HG03280 (cell line): ENCODE measurements around the gene TMEM108.

ENCODE experiments used
- ATAC-seq: cut with Tn5 transposase; IDR thresholded peaks from one replicate; pipeline ENCODE4 v1.9.1; 2021; ENCODE audit warnings: mild to moderate bottlenecking, moderate library complexity; ENCODE audit not compliant: unreplicated experiment

Gene TMEM108

DNA sequence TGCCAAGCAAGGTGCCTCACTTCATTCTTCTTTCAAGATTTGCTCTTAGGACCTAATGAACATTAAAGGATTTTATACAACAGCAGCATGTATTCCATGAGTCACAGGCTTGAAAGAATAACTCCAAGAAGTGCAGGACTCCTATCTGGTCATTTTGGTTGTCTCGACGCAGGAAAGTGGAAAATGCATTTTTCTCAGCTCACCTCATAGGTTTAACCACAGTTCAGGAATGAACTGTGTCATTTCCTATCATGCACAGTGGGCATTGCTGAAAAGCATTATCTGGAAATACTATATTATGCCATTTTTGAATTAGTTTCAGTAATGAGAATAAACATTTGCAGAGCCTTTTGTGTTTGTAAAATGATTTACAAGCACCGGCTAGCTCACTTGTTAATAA, 263.0 kb downstream of the TMEM108 start:
- ATAC-seq: no peak

DNA sequence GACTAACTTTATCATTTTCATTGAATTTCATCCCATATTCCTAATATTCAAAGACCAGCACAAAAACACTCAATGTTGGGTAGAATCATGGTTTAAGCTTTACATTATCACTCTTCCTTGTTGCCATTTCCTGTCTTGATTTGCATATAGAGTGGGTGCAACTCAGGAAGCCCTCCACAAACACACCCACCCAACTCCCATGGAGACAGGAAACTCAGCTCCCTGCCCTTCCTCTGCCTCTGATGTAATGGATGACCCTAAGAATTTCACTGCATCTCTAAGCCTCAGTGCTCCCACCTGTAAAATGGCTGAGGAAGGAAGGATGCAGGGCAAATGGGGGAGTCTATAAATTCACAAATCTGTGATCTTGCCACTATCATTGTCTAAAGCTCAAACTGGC, 263.5 kb downstream of the TMEM108 start:
- no peak for ATAC-seq

DNA sequence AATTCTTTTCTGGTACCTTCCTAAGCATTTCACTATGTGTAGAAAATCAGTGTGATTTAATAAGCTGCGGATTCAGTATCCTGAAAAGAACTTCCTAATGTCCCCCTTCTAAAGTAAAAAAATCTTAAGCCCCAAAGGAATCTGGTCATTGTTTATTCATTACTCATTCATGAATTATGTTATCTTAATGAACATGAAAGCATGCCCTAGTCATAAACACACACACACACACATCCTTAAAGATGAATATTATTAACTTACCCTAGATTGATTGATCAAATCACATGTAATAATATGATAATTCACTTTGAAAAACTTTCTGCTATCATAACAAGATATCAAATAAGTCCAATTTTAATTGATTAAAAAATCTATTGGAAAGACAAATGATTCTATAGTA, 265.2 kb downstream of the TMEM108 start:
- ATAC-seq: no peak

DNA sequence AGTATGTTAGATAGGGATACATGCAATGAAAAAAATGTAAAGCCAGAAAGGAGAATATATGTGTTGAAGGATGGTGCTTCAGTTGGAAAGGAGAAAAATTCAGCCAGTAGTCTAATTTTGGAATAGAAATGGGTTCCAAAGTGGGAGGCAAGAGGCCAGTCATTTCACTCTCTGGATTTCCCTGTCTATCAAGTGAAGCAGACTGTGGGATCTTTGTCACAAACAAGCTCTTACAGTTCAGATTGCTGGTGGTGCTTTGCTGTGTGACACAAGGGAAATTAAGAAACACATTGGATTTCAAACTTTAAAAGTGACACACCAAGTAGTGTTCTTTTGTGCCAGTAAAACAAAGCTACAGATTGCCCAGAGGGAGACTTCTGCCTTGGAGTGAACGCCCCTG, 279.7 kb downstream of the TMEM108 start:
- ATAC-seq: no peak

DNA sequence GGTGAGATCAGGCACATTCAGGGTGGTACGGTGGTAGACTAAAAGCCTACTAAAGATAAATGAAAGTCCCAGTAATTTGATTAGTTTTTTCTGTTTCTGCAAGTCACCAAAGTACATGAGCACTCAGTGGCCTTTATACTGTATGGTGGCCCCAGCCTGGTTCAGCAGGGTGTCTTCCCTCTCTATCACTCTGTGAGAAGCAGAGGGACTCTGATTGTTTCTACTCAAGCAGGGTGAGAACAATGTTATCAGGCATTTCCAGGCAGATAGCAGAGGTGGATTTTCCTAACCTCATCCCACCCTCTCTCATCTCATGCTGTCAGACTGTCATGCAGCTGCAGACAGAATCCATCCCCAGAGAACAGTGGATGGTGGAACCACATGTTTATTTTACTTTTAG, 290.2 kb downstream of the TMEM108 start:
- no peak for ATAC-seq

DNA sequence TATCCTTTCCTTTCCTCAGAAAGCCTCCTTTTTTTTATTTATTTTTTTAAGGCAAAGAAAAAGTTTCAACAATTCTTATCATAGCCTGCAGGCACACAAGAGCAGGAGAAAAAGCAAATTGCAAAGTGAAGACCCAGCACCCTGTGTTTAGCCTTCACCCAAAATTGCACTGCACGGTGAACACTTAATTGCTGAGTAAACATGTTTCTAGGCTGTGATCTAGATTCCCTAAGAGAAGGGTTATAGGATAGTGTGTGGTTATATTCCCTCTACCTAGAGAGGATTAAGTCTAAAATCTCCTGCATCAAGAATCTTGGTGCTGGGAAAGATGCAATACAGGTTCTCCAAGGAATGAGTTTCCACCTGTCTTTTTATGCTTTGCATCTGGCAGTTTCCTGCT, 291.4 kb downstream of the TMEM108 start:
- no peak for ATAC-seq

GRCh38 chr3:133330065-133330464, 291.9 kb downstream of the TMEM108 start:
- ATAC-seq: no peak

DNA sequence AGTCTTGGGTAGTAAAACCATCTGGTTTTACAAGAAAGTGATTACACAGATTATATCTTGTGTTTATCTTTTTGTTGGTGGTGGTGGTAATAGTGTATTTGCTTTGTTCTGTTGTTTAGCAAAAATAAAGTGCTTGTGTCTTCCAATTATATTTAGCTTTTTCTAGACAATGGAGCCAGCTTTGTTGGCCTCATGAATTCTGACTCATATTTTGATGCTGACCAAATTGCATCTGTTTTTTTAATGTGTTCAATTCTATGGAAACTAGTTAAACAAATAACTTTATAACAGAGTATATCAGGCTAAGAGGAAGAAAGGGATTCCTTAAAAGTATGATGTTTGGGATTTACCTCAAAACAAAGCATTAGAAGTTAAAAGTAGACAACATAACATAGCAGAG, 292.3 kb downstream of the TMEM108 start:
- no peak for ATAC-seq

DNA sequence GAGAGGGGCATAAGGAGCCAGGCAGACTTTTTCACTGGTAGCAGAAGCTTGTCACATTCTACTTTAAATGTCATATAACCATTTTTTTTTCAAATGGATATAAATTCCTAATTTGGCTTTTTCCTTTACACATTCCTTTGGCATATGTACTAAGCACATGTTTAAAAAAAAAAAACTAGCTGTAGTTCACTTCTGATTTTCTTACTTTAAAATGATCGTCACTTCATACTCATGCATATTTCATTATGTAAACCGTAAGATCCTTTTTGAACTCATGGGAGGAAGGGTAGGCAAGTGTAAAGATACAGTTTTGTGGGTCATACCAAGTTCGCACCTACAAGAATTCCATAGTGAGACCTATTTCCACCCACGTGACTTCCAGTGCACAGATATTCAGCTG, 316.5 kb downstream of the TMEM108 start:
- ATAC-seq: no peak

DNA sequence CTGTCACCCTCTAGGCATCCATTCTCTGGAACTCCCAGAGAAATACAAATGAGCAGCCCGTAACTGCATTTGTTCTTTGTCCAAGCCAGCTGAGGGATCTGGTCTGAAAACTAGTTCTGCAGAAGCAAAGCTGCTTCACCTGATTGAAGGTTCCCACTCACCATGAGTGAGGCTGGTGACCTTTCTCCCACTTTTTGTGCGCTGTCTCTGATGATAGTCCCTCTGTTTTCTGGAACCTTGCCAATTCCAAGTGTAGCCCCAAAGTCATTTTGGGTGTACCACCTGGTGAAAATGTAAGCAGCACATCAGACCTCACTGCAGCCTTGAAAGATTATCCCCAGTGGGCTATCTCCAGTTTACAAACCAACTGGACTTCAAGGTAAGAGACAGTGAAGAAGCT, 322.3 kb downstream of the TMEM108 start:
- no peak for ATAC-seq

- no peak for ATAC-seq
Measured at GRCh38 chr3:133361011-133361410, 322.8 kb downstream of the TMEM108 start.

DNA sequence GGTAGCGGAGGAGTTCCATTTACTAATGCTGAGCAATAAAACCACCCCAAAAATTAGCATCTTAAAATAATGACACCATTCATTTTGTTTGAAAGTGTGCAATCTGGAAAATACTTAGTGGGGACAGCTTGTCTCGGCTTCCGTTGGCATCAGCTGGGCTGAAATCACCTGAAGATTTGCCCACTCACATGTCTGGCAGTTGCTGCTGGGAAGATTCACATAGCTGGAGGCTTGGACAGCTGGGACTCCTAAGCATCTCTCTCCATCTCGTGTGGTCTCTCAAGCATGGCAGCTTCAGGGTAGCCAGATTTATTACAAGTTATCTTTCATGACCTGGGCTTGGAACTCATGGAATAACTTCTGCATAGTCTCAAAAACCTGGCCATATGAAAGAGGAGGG, 323.2 kb downstream of the TMEM108 start:
- ATAC-seq: no peak

GRCh38 chr3:133362539-133362938, 324.3 kb downstream of the TMEM108 start:
- no peak for ATAC-seq

- no peak for ATAC-seq
Measured at GRCh38 chr3:133364704-133365103, 326.5 kb downstream of the TMEM108 start.

DNA sequence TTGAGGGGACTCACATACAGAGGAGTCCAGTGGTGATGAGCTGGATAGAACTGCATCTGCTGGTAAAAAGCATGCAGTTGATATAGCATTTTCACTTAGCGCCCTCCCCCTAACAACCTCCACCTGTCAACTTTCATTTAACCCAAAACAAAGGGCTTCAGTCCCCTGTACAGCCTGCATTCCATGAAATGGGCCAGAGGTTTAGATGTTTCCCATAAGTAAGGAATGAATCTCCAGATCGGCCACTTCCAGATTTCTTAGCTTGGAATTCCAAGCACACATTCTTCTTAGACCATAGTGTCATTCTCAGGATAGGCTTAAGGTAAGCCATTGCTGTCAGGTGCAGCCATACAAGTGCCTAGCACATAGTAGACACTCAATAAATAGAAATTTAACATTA, 328.7 kb downstream of the TMEM108 start:
- no peak for ATAC-seq

DNA sequence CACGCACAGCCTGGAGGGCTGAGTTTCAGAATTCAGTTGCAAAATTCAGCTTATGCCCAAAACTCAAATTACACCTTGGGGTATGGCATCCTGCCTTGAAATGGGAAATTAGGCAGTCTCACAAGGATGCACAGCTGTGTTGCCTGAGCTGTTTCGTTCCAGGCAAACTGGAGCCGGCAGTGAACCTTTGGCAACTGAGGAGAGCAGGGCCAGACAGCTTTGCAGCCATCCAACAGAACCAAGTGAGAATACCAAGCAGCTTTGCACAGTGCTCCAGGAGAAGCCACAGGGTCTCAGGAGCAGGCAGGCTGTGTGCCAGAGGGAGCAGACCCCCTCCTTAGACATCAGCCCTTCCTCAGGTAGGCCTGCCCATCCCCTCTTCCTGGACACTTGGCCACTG, 329.2 kb downstream of the TMEM108 start:
- ATAC-seq: no peak

- ATAC-seq: no peak
Measured at GRCh38 chr3:133367956-133368355, 329.8 kb downstream of the TMEM108 start.

DNA sequence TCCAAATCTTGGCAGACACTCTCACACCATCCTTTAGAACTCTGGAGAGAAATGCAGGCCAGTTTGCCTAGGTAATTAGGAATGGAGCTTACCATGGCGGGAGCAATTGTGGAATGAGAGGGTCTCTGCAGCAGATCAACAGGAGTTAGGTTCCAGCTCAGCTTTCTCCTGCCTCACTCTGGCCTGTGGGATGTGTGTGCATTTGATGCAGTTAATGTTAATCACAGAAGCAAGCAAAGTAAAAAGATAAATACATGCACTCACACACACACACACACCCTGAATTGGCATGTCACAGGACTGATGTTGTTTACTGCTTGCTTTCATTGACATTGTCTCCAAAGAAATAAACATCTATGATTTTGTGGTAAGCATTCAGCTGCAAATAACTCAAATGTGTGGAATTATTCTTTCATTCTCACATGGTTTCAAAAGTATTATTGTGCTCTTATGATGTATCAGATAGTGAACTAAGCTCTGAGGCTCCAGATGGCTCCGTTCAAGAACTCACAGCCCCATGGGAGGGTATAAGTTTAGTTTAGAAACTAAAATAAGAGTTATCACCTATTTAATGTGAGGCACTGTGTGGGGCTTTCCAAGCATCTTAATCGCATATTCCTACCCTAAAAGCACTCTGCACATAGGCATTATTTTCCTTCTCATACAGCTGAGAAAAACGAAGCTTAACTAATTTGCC, 330.3 kb downstream of the TMEM108 start:
- ATAC-seq: no peak

DNA sequence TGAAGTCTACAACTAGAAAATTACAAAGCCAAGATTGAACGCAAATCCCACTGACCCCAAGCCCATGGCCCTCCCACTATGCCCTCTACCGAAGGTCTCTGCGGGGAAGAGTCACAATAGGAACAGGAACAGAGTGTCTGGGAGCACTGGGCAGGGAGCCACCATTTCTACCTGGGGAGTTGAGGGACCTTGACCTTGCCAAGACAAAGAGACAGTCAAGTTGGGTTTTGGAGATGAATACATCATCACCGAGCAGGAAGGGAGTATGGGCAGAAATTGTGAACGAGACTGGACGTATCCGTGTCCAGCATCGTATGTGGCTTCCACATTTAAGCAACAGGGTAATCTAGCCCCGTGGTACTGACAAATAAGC, 330.9 kb downstream of the TMEM108 start:
- ATAC-seq: no peak

DNA sequence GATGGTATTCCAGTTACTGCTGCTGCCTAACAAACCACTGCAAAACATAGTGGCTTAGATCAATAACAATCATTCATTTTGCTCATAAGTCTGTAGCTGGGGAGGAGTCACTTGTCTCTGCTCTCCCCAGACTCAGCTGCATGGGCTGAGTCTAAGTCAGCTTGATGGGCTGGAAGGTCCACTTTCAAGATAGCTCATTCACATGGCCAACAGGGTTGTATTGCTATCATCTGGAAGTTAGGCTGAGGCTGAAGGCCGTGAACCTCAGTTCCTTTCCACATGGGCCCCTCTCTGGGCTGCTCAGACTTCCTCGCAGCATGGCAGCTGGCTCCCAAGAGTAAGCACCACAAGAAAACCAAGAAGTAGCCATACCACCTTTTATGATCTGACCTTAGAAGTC, 333.0 kb downstream of the TMEM108 start:
- ATAC-seq: no peak

- ATAC-seq: no peak
Measured at GRCh38 chr3:133371676-133372075, 333.5 kb downstream of the TMEM108 start.

DNA sequence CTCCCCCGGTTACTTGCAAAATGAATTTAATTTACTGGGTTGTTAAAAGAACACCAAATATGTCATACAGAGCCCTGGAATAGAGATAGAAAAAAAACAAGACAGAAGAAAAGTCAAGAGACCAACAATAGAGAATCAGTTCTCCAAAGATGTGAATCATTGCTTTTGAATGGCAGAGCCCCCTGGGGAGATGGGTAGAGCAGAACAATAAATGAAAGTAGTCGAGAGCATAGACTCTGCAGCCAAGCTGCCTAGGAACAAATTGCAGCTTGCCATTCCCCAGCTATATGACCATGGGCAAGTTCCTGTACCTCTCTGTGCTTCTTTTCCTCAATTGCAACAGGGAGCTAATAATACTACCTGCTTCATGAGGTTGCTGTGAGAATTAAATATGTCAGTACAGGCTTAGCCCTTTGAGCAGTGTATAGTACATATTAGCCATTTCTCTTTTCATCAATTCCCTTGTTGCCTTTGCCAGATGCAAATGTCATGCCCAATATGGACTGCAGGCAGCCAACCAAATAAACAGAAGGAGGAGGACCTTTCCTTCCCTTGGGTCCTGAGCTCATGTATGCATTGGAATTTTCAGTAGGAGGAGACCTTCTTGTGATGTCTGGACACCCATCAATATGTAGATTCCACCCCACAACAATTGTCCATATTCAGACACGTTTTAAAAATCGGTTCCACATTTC, 336.7 kb downstream of the TMEM108 start:
- no peak for ATAC-seq

DNA sequence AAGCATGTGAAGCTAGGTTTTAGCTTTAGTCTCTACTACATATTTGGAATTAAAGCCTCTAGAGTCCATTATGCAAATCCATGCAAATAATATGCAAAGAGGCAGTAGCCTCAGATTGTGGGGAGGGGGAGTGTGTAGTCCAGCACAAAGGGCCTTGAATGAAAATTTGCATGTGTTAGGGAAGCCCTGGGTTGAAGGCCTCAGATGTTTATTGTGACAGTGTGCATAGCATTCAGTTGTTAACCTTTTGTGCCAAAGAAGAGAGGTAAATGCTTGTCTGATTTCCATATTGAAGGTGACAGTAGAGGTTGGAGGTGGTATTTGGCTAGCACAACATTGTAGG, 337.2 kb downstream of the TMEM108 start:
- ATAC-seq: no peak
